Progenitor cell of endocrine pancreas (in vitro differentiated cells): ENCODE measurements around the gene PLBD2. TPM values are rescaled to one million over a fixed set of nuclear protein-coding genes. Genes with fewer than 3 reads are reported as not detected.

Experiments
- DNase-seq: peaks from one replicate; pipeline ENCODE4 v3.0.0; 2021; ENCODE audit warnings: low spot score; ENCODE audit not compliant: unreplicated experiment
- H3K27ac Mint-ChIP-seq: 2 replicates; pipeline ENCODE4 v1.8.0; 2021; ENCODE audit warnings: mild to moderate bottlenecking, moderate library complexity, mixed read lengths
- H3K27me3 Mint-ChIP-seq: 2 replicates; pipeline ENCODE4 v1.8.0; 2021; ENCODE audit warnings: mixed read lengths
- H3K36me3 Mint-ChIP-seq: 2 replicates; pipeline ENCODE4 v1.8.0; 2022; ENCODE audit warnings: mixed read lengths; ENCODE audit not compliant: insufficient read depth
- H3K4me1 Mint-ChIP-seq: 2 replicates; pipeline ENCODE4 v1.8.0; 2021; ENCODE audit warnings: low read depth, mixed read lengths
- H3K4me3 Mint-ChIP-seq: 2 replicates; pipeline ENCODE4 v1.8.0; 2021; ENCODE audit warnings: low read depth, mild to moderate bottlenecking, moderate library complexity, mixed read lengths
- H3K9me3 Mint-ChIP-seq: 2 replicates; pipeline ENCODE4 v1.8.0; 2021; ENCODE audit warnings: low read depth, mixed read lengths
- CTCF ChIP-seq: fragments of 200-600 bp; sonication (generic); IDR thresholded peaks from one replicate; pipeline ENCODE4 v1.5.0; 2021; ENCODE audit warnings: antibody characterized with exemption, mild to moderate bottlenecking; ENCODE audit not compliant: unreplicated experiment
- total RNA-seq: library from RNA; stranded (reverse); gene quantifications from 2 replicates; pipeline ENCODE4 v1.2.1, GENCODE V29; 2021

PLBD2 gene
- total RNA-seq, 1 donor from 2014 or later = 48.0 TPM

- no peaks in the 10 kb centered on the region for H3K27me3 Mint-ChIP-seq
- no peaks in the 10 kb centered on the region for H3K9me3 Mint-ChIP-seq
- peaks cover 16% of the 10 kb centered on the region for H3K36me3 Mint-ChIP-seq
- H3K27ac Mint-ChIP-seq = no peak overlapping the region
- H3K4me1 Mint-ChIP-seq = no peaks in the 10 kb centered on the region
- no peak for DNase-seq
- TF ChIP-seq CTCF = no peak
- H3K4me3 Mint-ChIP-seq = no peak overlapping the region
These were observed 19.9 kb downstream of the PLBD2 start for GRCh38 chr12:113378291-113378690.

- Mint-ChIP-seq H3K4me3 (no peak overlapping the region), H3K27me3 (no peaks in the 10 kb centered on the region), H3K27ac (no peak overlapping the region), H3K4me1 (no peaks in the 10 kb centered on the region), H3K9me3 (no peaks in the 10 kb centered on the region), H3K36me3 (peaks cover 13% of the 10 kb centered on the region)
- DNase-seq = no peak
- no peak for TF ChIP-seq CTCF
These were observed 22.8 kb downstream of the PLBD2 start for GRCh38 chr12:113381220-113381619.

GRCh38 chr12:113382206-113382605 lies 23.8 kb downstream of the PLBD2 start:
- no peak for DNase-seq
- no peaks in the 10 kb centered on the region for H3K4me1 Mint-ChIP-seq
- H3K9me3 Mint-ChIP-seq = no peaks in the 10 kb centered on the region
- H3K27me3 Mint-ChIP-seq = no peaks in the 10 kb centered on the region
- H3K27ac Mint-ChIP-seq = no peak overlapping the region
- no peak for TF ChIP-seq CTCF
- no peak overlapping the region for H3K4me3 Mint-ChIP-seq
- H3K36me3 Mint-ChIP-seq = peaks cover 12% of the 10 kb centered on the region

- no peak overlapping the region for H3K4me3 Mint-ChIP-seq
- no peaks in the 10 kb centered on the region for H3K4me1 Mint-ChIP-seq
- H3K9me3 Mint-ChIP-seq = no peaks in the 10 kb centered on the region
- H3K36me3 Mint-ChIP-seq = peaks cover 10% of the 10 kb centered on the region
- H3K27me3 Mint-ChIP-seq = no peaks in the 10 kb centered on the region
- TF ChIP-seq CTCF = no peak
- H3K27ac Mint-ChIP-seq = no peak overlapping the region
- no peak for DNase-seq
These were observed 26.4 kb downstream of the PLBD2 start for GRCh38 chr12:113384778-113385177.

- no peaks in the 10 kb centered on the region for H3K4me1 Mint-ChIP-seq
- H3K4me3 Mint-ChIP-seq = no peak overlapping the region
- peaks cover 10% of the 10 kb centered on the region for H3K36me3 Mint-ChIP-seq
- H3K27me3 Mint-ChIP-seq = no peaks in the 10 kb centered on the region
- H3K27ac Mint-ChIP-seq = no peak overlapping the region
- no peak for TF ChIP-seq CTCF
- DNase-seq = no peak
- H3K9me3 Mint-ChIP-seq = no peaks in the 10 kb centered on the region
These were observed 27.0 kb downstream of the PLBD2 start for GRCh38 chr12:113385282-113385882.
